Endometrium (tissue), 2 donors: Measurements from ENCODE around the gene ARHGEF7.
"Not testable (repeated sequence)": the region's sequence is repeated elsewhere in the genome, so short reads cannot be mapped to it uniquely, and the experiment has no call there.

Experiments
- FAIRE-seq: peaks from 2 replicates; lab custom pipeline; 2012; peaks lifted over from hg19 to GRCh38; lab: Jason Lieb, UNC
- donor health status: control.
- donor health status: control.

ARHGEF7 gene, protein sequence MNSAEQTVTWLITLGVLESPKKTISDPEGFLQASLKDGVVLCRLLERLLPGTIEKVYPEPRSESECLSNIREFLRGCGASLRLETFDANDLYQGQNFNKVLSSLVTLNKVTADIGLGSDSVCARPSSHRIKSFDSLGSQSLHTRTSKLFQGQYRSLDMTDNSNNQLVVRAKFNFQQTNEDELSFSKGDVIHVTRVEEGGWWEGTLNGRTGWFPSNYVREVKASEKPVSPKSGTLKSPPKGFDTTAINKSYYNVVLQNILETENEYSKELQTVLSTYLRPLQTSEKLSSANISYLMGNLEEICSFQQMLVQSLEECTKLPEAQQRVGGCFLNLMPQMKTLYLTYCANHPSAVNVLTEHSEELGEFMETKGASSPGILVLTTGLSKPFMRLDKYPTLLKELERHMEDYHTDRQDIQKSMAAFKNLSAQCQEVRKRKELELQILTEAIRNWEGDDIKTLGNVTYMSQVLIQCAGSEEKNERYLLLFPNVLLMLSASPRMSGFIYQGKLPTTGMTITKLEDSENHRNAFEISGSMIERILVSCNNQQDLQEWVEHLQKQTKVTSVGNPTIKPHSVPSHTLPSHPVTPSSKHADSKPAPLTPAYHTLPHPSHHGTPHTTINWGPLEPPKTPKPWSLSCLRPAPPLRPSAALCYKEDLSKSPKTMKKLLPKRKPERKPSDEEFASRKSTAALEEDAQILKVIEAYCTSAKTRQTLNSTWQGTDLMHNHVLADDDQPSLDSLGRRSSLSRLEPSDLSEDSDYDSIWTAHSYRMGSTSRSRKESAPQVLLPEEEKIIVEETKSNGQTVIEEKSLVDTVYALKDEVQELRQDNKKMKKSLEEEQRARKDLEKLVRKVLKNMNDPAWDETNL

DNA sequence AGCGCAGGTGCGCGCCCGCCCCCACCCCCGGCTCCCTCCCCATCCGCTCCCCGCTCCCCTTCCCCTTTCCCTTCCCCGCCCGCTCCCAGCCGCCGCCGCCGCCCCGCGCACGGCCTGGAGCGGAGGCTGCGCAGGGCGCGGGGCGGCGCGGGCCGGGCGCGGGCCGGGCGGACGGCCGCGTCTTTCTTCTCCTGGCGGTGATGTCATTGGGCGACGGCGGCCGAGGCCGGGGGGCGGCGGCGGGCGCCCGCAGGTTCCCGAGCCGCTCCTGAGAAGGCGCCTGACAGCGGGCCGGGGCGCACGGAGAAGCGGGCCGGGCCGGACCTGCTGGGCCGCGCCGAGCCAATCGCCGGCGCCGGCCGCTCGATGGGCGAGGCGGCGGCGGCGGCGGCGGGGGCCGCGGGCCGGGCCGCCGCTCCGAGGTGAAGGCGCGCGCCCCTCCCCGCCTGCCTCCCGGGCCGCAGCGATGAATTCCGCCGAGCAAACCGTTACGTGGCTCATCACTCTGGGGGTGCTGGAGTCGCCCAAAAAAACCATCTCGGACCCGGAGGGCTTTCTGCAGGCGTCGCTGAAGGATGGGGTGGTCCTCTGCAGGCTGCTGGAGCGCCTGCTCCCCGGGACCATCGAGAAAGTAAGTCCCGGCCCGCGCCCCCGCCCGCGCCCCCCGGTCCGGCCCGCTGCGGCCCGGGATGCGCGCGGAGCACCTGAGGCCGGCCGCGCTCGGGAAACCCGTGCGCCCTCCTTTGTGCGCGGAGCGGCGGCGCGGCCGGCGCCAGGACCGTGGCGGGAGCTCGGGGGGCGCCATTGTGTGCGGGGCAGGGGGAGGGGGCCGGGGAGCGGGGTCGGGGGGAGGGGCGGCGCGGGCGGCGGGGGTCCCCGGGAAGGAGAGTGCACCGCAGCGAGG is at the start of gene ARHGEF7:
ARHGEF7 (plus strand) TSS at position 250 of the 904 bp plus-strand sequence; CDS start at position 467, 217 bp downstream.
- no peak for FAIRE-seq

DNA sequence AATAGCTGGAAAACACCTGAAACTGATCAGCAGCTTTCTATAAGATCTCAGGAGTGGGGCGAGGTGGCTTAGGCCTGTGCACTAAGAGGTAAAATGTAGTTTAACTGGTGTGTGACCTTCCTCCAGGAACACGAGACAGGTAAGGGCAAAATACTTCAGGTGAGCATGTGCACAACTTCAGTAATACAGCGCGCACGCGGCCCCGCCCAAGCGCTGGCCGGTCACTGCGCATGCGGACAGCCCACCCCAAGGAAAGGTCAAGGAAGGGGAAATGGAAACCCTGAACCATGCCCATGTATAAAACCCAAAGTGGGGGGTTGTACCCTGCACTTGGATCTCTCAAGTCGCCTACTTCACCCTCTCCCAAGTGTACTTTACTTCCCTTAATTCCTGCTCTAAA is 49.4 kb upstream of the ARHGEF7 start:
- FAIRE-seq = no peak

DNA sequence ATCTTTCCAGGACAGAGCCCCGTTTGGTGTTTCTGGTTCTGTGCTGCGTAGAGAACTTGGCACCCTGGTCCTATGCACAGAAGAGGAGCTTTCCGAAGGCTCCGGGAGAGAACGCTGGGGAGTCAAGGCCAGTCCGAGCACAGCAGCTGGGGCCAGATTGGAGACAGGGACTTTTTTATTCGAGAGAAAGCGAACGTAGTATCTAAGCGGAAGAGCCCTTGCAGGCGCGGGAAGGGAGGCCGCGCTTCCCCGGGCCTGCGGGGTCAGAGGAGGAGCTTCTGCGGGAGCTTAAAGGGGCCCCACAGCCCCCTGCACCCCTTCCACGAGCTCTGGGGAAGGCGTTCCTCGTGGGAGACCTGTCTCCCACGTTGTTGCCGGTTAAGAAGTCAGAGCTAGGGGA is 48.6 kb upstream of the ARHGEF7 start:
- no peak for FAIRE-seq

DNA sequence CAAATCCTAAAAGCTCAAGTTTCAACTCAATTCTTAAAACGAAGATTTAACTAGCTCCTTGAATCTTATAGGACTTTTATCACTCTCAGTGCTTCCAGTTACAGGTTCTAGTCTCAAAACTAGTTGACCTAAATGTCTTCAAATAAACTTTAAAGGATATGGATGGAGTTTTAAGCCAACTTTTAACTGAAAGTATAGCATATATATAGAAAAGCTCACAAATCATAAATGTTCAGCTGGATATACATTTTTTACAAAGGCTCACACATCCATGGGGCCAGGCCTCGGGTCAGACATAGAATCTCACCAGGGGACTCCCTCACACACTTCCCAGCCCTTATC is 47.1 kb upstream of the ARHGEF7 start:
- FAIRE-seq = no peak

DNA sequence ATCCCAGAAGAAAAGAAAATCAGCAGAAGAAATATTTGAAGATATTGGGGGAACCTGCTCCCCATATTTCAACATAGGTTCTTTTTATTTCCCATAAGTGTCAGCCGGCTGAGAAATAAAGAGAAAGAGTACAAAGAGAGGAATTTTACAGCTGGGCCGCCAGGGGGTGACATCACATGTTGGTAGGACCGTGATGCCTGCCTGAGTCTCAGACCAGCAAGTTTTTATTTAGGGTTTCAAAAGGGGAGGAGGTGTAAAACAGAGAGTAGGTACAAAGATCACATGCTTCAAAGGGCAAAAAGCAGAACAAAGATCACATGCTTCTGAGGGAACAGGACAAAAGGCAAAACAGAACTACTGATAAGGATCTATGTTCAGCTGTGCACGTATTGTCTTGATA is 44.0 kb upstream of the ARHGEF7 start:
- FAIRE-seq = not testable (repeated sequence)

DNA sequence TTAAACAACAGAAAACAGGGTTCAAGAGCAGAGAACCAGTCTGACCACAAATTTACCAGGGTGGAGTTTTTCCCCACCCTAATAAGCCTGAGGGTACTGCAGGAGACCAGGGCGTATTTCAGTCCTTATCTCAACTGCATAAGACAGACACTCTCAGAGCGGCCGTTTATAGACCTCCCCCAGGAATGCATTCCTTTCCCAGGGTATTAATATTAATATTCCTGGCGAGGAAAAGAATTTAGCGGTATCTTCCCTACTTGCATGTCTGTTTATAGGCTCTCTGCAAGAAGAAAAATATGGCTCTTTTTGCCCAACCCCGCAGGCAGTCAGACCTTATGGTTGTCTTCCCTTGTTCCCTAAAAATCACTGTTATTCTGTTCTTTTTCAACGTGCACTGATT is 43.6 kb upstream of the ARHGEF7 start:
- FAIRE-seq = not testable (repeated sequence)

DNA sequence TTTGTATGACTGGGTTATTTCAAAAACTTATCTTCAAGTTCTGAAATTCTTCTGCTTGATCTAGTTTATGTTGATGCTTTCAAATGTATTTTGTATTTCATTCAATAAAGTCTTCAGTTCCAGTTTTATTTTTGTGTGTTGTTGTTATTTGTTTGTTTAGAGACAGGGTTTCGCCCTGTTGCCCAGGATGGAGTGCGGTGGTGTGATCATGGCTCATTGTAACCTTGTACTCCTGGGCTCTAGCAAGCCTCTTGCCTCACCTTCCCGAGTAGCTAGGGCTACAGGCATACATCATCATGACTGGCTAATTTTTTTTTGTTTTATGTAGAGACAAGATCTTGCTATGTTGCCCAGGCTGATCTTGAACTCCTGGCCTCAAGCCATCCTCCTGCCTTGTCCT is 40.3 kb upstream of the ARHGEF7 start:
- no peak for FAIRE-seq

DNA sequence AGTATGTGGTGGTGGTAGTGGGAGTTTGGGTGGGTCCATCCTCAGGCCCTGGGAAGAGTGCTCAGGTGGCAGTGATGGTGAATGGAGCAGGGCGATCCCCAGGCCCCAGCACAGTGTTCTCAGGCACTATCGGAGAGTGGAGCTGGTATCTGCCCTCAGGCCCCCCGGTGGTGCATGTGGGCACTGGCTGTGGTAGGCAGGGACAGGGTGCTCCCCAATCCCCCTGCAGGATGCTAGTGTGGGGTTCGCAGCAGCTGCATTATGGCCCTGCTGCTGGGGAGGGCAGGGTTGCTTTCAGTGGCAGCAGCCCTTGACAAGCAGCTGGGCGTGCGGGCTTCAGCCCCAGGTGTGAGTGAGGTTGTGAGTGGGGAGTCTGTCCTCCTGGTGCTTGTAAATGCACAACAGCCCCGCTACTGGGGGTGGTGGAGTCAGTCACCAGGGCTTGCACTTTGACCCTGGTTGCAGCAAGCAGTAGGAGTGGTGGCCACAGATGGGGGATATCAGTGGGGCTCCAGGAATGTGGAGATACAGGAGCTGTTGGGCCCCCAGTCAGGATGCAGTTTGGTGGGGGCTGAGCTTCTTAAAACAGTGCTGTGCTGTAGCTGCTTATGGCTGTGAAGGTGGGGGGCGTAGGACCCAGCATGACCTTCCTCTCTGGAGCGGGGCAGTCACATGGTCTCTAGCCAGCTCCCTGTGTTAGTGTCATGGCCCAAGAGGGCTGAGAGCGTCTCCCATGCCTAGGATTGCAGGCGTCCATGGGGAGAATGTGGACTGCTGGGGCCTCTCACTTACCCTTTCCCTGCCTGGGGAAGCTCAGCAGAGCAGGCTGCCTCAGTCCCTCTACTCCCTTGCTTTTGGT is 38.7 kb upstream of the ARHGEF7 start:
- FAIRE-seq = no peak

DNA sequence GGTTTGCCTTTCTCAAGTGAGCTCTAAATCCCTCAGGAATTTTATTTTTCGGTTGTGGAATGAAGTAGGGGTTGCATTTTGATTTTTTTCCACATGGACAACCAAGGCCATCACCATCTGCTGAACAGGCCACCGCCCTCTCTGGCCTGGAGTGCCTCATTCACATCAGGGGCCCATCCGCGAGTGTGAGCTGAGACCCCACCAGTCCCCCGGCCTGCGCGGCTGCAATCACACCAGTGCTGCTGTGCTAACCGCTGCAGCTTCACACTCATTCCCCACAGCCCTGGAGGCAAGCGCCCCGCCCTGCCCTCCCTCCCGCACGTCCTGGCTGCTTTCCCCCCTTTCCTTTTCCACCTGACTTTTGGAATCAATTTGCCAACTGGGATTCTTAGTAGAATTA is 35.7 kb upstream of the ARHGEF7 start:
- no peak for FAIRE-seq

DNA sequence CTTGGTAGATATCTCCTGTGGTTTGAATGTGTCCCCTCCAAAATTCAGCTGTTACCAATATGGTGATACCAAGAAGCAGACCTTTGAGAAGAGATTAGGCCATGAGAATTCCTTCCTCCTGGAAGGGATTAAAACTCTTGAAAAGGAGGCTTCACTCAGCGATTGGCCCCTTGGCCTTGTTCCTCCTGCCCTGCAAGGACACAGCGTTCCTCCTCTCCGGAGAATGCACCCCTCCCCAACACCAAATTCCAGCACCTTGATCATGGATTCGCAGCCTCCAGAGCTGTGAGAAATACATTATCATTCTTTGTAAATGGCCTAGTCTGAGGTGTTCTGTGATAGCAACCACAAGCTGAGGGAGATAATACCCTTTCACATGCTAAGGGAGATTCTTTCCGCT is 34.5 kb upstream of the ARHGEF7 start:
- no peak for FAIRE-seq

DNA sequence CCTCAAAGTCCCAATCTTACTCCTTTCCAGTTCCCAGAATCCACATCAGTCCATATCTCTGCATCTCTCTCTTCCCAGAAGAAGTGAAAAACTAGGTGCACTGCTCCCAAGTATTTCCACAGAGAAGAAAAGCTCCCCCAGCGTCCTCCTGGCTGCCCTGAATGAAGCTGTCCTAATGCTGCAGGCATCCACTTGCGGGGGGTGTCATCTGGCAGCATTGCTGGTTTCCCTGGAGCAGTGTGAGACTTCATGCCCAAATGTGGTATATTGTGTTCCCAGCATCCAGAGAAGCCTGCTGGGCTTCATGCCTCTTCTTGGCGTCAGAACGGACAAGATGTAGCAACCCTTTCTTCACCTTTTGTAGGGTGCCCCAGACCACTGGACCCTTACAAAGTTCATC is 32.9 kb upstream of the ARHGEF7 start:
- no peak for FAIRE-seq

DNA sequence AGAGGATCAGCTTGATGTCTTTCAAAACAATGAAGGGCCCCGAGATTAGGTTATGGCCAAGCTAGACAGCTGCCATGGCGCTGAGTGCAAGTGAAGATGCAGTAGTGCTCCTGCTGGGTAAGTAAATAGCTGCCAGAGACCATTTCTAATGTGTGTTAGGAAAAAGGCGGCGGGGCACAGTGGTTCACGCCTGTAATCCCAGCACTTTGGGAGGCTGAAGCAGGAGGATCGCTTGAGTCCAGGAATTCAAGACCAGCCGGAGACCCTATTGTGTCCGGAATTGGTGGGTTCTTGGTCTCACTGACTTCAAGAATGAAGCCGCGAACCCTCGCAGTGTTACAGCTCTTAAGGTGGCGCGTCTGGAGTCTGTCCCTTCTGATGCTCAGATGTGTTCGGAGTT is 32.3 kb upstream of the ARHGEF7 start:
- FAIRE-seq = not testable (repeated sequence)

DNA sequence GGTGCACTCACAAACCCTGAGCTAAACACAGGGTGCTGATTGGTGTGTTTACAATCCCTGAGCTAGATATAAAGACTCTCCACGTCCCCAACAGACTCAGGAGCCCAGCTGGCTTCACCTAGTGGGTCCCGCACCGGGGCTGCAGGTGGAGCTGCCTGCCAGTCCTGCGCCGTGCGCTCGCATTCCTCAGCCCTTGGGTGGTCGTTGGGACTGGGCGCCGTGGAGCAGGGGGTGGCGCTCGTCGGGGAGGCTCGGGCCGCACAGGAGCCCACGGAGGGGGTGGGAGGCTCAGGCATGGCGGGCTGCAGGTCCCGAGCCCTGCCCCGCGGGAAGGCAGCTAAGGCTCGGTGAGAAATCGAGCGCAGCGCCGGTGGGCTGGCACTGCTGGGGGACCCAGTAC is 31.4 kb upstream of the ARHGEF7 start:
- not testable (repeated sequence) for FAIRE-seq

DNA sequence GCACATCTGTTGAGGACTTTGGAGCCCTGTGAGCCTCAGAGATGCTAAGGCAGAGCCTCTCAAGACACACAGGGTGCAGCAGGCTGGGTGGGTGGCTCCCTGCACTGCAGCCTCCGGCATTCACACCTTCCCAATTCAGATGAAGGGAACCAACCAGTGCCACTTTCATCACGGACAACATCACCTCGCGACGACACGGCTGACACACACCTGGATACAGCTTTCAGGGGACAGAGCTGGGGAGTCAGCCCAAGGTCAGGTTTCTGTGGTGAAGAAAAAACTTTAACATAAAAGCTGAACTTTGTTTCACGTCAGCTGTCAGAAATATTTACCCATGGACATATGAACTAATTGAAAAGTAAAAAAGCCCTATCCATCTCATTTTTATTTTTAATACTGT is 24.9 kb upstream of the ARHGEF7 start:
- no peak for FAIRE-seq

DNA sequence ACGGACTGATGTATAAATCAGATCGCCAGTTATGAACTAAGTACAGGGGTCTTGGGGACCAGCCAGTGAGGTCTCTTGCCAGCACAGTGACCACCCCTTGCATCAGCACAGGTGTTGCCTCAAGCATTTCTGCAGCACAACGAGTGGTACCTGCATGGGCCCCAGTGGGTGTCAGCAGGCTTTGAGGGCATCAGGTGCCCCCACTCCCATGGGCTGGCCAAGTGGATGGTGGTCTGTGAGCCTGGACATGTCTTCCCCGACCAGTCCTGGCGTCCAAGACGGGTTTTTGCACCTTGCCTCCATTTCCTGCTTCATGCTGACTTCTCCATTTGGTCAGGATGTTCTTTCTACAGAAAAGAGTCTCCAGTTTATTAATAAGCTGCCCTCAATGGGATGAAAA is 22.4 kb upstream of the ARHGEF7 start:
- no peak for FAIRE-seq

DNA sequence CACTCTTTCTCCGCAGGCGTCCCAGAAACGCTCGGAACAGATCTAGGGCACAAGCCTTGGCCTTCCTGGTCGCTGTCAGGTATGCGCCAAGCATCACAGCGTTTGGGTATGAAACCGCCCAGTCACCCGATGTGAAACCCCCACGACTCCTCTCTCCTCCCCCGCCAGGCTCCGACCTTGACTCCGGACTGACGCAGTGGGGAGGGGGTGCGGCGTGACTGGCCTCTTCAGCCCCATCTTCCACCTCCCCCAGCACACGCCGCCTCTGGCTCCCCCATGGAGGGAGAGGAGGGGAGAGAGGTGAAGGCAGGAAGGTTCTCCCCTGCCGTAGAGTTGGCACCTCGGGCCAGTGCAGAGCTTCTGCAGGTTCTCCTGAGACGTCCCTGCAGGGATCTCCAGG is 22.0 kb upstream of the ARHGEF7 start:
- no peak for FAIRE-seq

DNA sequence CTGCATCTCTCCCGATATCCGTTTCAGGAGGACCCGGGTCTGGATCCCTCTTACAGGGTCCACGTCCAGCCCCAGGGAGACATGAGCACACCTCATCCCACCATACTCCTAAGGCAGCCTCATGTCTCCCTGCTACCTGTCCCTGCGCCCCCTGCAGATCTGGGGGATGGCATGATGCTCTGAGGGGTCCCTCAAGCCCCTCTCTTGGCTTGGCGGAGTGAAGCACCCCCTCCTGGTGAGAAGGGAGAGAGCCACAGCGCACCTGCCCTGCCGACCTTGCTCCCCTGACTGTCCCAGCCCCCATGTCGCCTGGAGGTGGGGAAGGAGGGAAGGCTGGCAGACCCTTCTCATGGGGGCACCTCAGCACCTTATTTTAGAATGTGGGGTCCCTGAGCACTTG is 21.5 kb upstream of the ARHGEF7 start:
- no peak for FAIRE-seq

DNA sequence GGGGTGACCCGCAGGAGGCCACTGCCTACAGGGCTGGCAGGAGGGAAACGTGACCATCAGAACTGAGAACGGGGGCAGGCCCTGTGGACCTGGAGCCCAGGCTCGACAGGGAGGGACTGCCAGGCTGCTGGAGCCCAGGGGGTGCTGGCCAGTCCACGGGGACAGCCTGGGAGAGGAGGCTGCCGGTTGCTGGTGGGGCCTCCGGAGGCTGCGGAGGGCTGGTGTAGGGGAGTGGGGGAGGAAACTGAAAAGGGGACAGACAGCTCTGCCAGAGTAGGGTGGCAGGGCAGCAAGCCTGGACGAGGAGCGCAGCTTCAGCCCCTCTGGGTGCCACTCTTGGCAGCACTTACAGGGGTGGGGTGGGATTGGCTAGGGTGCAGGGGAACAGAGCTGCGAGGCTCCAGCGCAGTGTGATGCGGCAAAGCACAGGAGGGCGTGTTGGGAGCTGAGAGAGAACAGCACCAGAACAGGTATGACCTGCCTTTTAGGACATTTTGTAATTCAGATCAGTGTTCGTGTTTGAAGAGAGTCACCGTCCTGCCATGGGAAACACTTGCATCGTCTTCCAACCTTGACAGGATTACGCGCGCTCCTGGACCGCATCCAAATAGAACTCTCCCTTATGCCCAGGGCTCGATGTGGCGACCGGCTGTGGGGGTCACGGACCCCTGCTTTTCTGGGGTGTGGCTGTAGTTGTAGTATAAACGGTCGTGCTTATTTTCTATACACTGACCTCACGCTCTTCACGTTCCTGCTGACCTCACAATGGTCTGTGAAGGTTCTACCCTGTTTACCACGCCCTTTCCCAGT is 19.9 kb upstream of the ARHGEF7 start:
- no peak for FAIRE-seq

DNA sequence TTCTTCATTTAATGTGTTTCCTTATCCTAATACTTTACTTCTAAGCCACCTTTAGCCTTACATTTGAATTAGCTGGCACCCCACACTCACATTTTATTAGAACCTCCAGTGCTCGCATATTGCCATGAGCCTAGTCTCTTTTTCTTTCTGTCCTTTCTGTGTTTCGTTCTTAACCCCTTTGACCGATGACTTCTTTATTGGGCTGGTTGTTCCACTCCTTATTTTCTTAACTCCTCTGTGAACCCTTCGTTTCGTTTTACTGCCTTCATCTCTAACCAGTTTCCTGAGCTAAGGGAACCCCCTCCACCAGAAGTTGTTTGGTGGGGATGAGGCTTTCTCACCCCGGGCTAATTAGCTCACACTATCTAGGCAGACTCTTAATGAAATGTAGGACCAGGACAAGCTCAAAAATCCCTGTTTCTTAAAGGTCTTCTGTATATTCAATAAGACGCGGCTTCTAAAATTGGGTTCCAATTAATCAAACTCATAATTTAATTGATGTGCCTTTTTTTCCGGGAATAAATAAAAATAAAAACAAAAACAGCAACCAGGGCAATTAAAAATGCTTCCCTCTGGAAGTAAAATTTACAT is 19.1 kb upstream of the ARHGEF7 start:
- no peak for FAIRE-seq

DNA sequence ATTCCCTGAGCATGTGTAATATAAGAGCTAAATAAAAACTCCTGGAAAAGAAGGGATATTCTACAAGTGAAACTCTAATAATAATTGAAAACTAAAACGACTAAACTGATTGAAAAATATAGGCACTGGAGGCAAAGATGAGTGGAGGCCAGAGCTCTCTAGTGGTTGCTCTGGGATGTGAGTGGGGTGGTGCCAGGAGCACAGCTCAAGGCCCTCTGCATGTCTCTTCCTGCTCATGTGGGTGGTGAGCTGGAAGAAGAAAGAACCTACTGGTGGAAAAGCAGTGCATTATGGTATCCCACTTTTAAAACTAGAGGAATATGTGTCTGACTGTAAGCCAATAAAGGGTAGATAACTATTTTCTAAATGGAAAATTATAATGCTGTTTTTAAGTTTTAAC is 15.8 kb upstream of the ARHGEF7 start:
- FAIRE-seq = no peak
